Measurements from ENCODE around the gene SMTNL2.

Gene SMTNL2

GRCh38 chr17:4657678-4658077, 73.3 kb downstream of the SMTNL2 start:
- TF ChIP-seq, protein P1, sequence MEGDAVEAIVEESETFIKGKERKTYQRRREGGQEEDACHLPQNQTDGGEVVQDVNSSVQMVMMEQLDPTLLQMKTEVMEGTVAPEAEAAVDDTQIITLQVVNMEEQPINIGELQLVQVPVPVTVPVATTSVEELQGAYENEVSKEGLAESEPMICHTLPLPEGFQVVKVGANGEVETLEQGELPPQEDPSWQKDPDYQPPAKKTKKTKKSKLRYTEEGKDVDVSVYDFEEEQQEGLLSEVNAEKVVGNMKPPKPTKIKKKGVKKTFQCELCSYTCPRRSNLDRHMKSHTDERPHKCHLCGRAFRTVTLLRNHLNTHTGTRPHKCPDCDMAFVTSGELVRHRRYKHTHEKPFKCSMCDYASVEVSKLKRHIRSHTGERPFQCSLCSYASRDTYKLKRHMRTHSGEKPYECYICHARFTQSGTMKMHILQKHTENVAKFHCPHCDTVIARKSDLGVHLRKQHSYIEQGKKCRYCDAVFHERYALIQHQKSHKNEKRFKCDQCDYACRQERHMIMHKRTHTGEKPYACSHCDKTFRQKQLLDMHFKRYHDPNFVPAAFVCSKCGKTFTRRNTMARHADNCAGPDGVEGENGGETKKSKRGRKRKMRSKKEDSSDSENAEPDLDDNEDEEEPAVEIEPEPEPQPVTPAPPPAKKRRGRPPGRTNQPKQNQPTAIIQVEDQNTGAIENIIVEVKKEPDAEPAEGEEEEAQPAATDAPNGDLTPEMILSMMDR (IDR thresholded peaks at IDR 0.05; ENCODE audit: low read depth, low read length, missing control alignments) = no peak
- H3K4me3 ChIP-seq (replicated peaks; ENCODE audit: low read depth, low read length) = no peak overlapping the region
- DNase-seq (ENCODE audit: extremely low read depth, low read depth) = no peak

All from HFF-Myc (cell line).